ENCODE data around the gene DTNBP1. TPM values are rescaled to one million over a fixed set of nuclear protein-coding genes. Genes with fewer than 3 reads are reported as not detected.

The DTNBP1 gene
- total and polyA plus RNA-seq, 2 of the 8 experiments (the other 6 are each of a cell fraction or from before 2014, with no cell fraction given): 13.5 to 22.1 TPM

GRCh38 chr6:15483060-15483459, 179.8 kb downstream of the DTNBP1 start:
- H3K79me1 ChIP-seq (ENCODE audit: low read depth, low read length): no peaks in the 10 kb centered on the region; the same call in 1 of the 2 replicates
- CTCF ChIA-PET (ENCODE audit: partially characterized antibody): interaction anchor here (1.0 kb wide), 1 partner anchor 10 kb away, joined by 3 read pairs; no protein-coding TSS in a partner anchor
- H3K4ac ChIP-seq (replicated peaks; ENCODE audit: insufficient read length, low read depth, low read length): no peak overlapping the region
- H4K5ac ChIP-seq (ENCODE audit: insufficient read length, low read depth, low read length): no peak overlapping the region
- H2AK5ac ChIP-seq (ENCODE audit: low read depth, low read length): no peak overlapping the region
- no peak overlapping the region for H3K18ac ChIP-seq (ENCODE audit: extremely low read depth, low read length)
- H4K91ac ChIP-seq (replicated peaks; ENCODE audit: insufficient read length, low read length): no peak overlapping the region
- no peak overlapping the region for H2BK12ac ChIP-seq (ENCODE audit: low read depth, low read length)
- no peak overlapping the region for H2BK5ac ChIP-seq (ENCODE audit: low read depth, low read length)
- no peak overlapping the region for H3K56ac ChIP-seq (replicated peaks; ENCODE audit: insufficient read length, low read depth, low read length)
- H3K9me3 ChIP-seq (ENCODE audit: insufficient read depth in 2 of 2, low read depth in 1 of 2, low read length in 1 of 2): no peaks in the 10 kb centered on the region
- no peak overlapping the region for H2BK15ac ChIP-seq (ENCODE audit: low read length)
- DNase-seq (ENCODE audit: low read depth in 1 of 2, low spot score in 2 of 2): no peak
- H3K27me3 ChIP-seq (replicated peaks in 1 of 4; ENCODE audit: control insufficient read depth in 3 of 4, extremely low read depth in 1 of 4, insufficient read depth in 3 of 4, low read length in 3 of 4): no peaks in the 10 kb centered on the region
- H3K14ac ChIP-seq (ENCODE audit: insufficient read length): no peak overlapping the region
- no peak for FAIRE-seq
- peaks cover 34 to 59% of the 10 kb centered on the region in 2 experiments for H4K20me1 ChIP-seq (replicated peaks in 1 of 2; ENCODE audit: control insufficient read depth in 1 of 2, insufficient read depth in 2 of 2, low read length in 2 of 2)
- H3K23me2 ChIP-seq (ENCODE audit: low read depth, low read length): peaks cover 2% of the 10 kb centered on the region; the same call in 1 of the 2 replicates
- no peak overlapping the region for H3K4me3 ChIP-seq (ENCODE audit: extremely low read depth in 1 of 4, insufficient read depth in 2 of 4, low read depth in 3 of 4, low read length in 4 of 4)
- no peak overlapping the region for H3K27ac ChIP-seq (ENCODE audit: low read depth, low read length)
- H3K79me2 ChIP-seq (ENCODE audit: control insufficient read depth in 1 of 2, insufficient read depth in 2 of 2, low read length in 2 of 2): peaks cover 3 to 95% of the 10 kb centered on the region in 2 experiments; a peak in 3 of 4 replicates
- no peak overlapping the region for H3K4me2 ChIP-seq (ENCODE audit: insufficient read depth in 1 of 2, low read depth in 2 of 2, low read length in 2 of 2)
- no peak overlapping the region for H4K8ac ChIP-seq (ENCODE audit: extremely low read depth, insufficient read depth, low read length)
- POLR2A ChIA-PET (ENCODE audit: partially characterized antibody): no interaction called here
- H3K23ac ChIP-seq (ENCODE audit: insufficient read length): no peak overlapping the region
- no peak overlapping the region for H2BK120ac ChIP-seq (replicated peaks; ENCODE audit: low read depth, low read length)
- no peak overlapping the region for H2BK20ac ChIP-seq (ENCODE audit: low read length)
- H3K4me1 ChIP-seq (replicated peaks in 1 of 4; ENCODE audit: control insufficient read depth in 3 of 4, insufficient read depth in 4 of 4, low read length in 3 of 4): peaks cover 0 to 30% (median 7%) of the 10 kb centered on the region in 4 experiments; a peak in 3 of 7 replicates
- no peak overlapping the region for H3K9ac ChIP-seq (replicated peaks in 1 of 4; ENCODE audit: extremely low read depth in 1 of 4, low read depth in 3 of 4, low read length in 3 of 4)
- 88% methylated on average over 1 of the region's 1 CpG; no CpG with 5 or more reads in 1 of the 2 experiments for WGBS, 2 experiments (ENCODE audit: extremely low coverage in 1 of 2, insufficient coverage in 1 of 2, insufficient read length in 1 of 2, insufficient replicate concordance in 2 of 2, low coverage in 1 of 2, low lambda C conversion rate in 2 of 2, missing lambda C conversion rate in 1 of 2)
- peaks cover 0 to 22% (median 13%) of the 10 kb centered on the region in 4 experiments; a peak in 7 of 8 replicates for H3K36me3 ChIP-seq (ENCODE audit: control insufficient read depth in 2 of 4, insufficient read depth in 4 of 4, low read length in 3 of 4)
- no peak overlapping the region for H2AFZ ChIP-seq (ENCODE audit: low read length)
- TF ChIP-seq RBBP5 (IDR thresholded peaks at IDR 0.05; ENCODE audit: borderline replicate concordance, low read depth, low read length) (no peak), ASH2L (IDR thresholded peaks at IDR 0.05; ENCODE audit: low read length) (no peak), FOSL1 (IDR thresholded peaks at IDR 0.05; ENCODE audit: insufficient read depth, low read depth, low read length) (no peak), BRCA1 (IDR thresholded peaks at IDR 0.05; ENCODE audit: low read depth, low read length) (no peak), SP4 (IDR thresholded peaks at IDR 0.05; ENCODE audit: low read length) (no peak), BACH1 (IDR thresholded peaks at IDR 0.05; ENCODE audit: low read length) (no peak), ATF3 (IDR thresholded peaks at IDR 0.05; ENCODE audit: insufficient read depth, low read depth, low read length) (no peak), SIX5 (IDR thresholded peaks at IDR 0.05; ENCODE audit: low read depth, low read length) (no peak), CHD1 (IDR thresholded peaks at IDR 0.05; ENCODE audit: low read depth, low read length) (no peak), GABPA (IDR thresholded peaks at IDR 0.05; ENCODE audit: borderline replicate concordance, insufficient read depth, low read length) (no peak), TAF1 (IDR thresholded peaks at IDR 0.05; ENCODE audit: low read depth, low read length) (no peak), TAF7 (optimal IDR thresholded peaks at IDR 0.05; ENCODE audit: borderline replicate concordance, low read depth, low read length) (no peak), CBX5 (IDR thresholded peaks at IDR 0.05; ENCODE audit: low read depth, low read length) (no peak), KDM1A (IDR thresholded peaks at IDR 0.05; ENCODE audit: borderline replicate concordance, low read length) (no peak)
